GM19463 (cell line): ENCODE data around the gene TMBIM6.
"Not testable (repeated sequence)": the region's sequence is repeated elsewhere in the genome, so short reads cannot be mapped to it uniquely, and the experiment has no call there.

ENCODE experiments used
- ATAC-seq: cut with Tn5 transposase; IDR thresholded peaks from one replicate; pipeline ENCODE4 v1.9.1; 2021; ENCODE audit warnings: mild to moderate bottlenecking, moderate library complexity; ENCODE audit not compliant: unreplicated experiment

Gene TMBIM6

GRCh38 chr12:49728446-49728845 lies 12.9 kb upstream of the TMBIM6 start:
- ATAC-seq: no peak

GRCh38 chr12:49730050-49730449 lies 11.3 kb upstream of the TMBIM6 start:
- ATAC-seq: no peak

- ATAC-seq: no peak
Observed at GRCh38 chr12:49730568-49731101, 10.7 kb upstream of the TMBIM6 start.

GRCh38 chr12:49733219-49734017 lies 7.9 kb upstream of the TMBIM6 start:
- ATAC-seq: no peak

- not testable (repeated sequence) for ATAC-seq
Observed at GRCh38 chr12:49734900-49735299, 6.5 kb upstream of the TMBIM6 start.

GRCh38 chr12:49738721-49739120 lies 2.6 kb upstream of the TMBIM6 start:
- ATAC-seq: not testable (repeated sequence)

- ATAC-seq: not testable (repeated sequence)
Observed at GRCh38 chr12:49740277-49740676, 1.1 kb upstream of the TMBIM6 start.

- ATAC-seq: peak; percentile 53
Observed at GRCh38 chr12:49741882-49742620, 694 bp downstream of the TMBIM6 start.

GRCh38 chr12:49744363-49744885 lies 3.1 kb downstream of the TMBIM6 start:
- no peak for ATAC-seq

GRCh38 chr12:49748306-49748705 lies 6.9 kb downstream of the TMBIM6 start:
- no peak for ATAC-seq

GRCh38 chr12:49748800-49749199 lies 7.4 kb downstream of the TMBIM6 start:
- ATAC-seq: no peak

- peak; percentile 52 for ATAC-seq
Observed at GRCh38 chr12:49750027-49750995, 9.0 kb downstream of the TMBIM6 start.

- no peak for ATAC-seq
Observed at GRCh38 chr12:49750996-49751393, 9.6 kb downstream of the TMBIM6 start.

GRCh38 chr12:49761677-49762467 lies 20.5 kb downstream of the TMBIM6 start:
- no peak for ATAC-seq

GRCh38 chr12:49762468-49762847 lies 21.1 kb downstream of the TMBIM6 start:
- ATAC-seq: no peak

- ATAC-seq: no peak
Observed at GRCh38 chr12:49763006-49763591, 21.7 kb downstream of the TMBIM6 start.

- ATAC-seq: no peak
Observed at GRCh38 chr12:49764126-49764525, 22.8 kb downstream of the TMBIM6 start.

GRCh38 chr12:49766115-49766455 lies 24.7 kb downstream of the TMBIM6 start:
- no peak for ATAC-seq

GRCh38 chr12:49767333-49767732 lies 26.0 kb downstream of the TMBIM6 start:
- ATAC-seq: no peak
